GM03348 (cell line): Measurements from ENCODE around the gene MEIS3.

Experiments used
- DNase-seq: peaks from one replicate; pipeline ENCODE4 v3.0.0; 2012; ENCODE audit warnings: low spot score

Gene MEIS3

DNA sequence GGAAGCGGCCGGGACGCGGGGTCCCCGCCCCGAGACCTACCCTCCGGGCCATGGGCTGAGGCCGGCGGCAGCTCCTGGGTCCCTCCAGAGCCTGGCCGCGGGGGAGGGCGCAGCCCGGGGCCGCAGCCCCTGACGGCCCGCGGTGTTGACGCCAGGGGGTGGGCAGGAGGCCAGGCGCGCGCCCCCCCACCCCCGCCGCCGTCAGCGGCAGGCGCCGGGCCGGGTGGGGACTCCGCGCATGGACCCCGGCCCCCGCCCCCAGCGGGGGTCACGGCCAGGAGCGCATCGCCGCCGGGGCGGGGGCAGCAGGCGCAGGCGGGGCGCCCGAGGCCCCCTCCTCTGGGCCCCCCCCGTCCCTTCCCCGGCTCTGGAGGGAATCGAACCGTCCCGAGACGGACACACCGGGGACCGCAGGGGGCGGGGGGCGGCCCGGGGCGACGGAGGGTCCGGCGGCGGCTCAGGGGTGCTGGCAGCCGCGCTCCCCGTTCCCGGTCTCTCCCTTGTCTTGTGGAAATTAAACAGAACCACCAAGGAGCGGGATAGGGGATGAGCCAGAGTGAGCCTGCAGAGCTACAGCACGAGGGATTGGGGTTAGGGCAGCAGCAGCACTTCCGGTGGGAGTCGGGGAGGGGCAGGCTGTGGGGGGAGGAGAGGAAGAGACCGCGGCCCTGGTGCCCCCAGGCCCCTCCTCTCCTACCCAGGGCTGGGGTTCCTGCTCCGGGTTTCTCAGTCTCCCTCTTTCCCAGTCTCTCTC is at the start of gene MEIS3:
Gene MEIS3 (minus strand): TSS at position 498 of the 754 bp plus-strand sequence. CDS start 446 bp downstream, at position 52.
- DNase-seq = peak; percentile 69

DNA sequence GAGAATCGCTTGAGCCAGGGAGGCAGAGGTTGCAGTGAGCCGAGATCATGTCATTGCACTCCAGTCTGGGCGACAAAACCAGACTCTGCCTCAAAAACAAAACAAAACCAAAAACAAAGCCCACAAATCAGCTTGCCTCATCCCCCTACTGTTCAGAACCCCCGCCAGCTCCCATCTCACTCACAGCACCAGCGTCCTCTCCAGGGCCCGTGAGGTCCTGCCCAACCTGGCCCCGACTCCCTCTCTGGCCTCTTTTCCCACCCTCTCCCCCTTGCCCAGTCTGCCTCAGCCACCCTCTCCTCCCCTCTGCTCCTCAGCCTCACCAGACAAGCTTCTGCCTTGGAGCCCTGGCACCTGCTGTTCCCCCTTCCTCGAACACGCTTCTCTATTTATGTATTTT is 48.6 kb upstream of the MEIS3 start:
- no peak for DNase-seq

DNA sequence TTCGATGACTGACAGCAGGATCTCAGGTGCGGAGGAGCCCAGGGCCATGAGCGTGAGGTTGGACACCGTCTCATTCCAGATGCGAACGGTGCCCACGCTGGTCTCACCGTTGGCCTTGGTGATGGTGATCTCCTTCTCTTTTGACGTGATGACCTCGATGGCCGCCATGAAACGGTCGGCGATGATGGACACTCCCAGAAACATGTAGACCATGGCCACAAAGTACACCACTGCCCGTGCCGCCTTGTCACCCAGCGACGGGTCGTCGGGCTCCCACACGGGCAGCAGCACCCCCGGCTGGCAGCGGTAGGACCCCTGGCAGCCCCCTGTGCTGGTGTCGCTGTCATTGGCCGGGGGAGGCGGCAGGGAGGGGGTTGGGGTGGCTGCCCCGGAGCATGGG is 46.6 kb upstream of the MEIS3 start:
- DNase-seq = no peak

DNA sequence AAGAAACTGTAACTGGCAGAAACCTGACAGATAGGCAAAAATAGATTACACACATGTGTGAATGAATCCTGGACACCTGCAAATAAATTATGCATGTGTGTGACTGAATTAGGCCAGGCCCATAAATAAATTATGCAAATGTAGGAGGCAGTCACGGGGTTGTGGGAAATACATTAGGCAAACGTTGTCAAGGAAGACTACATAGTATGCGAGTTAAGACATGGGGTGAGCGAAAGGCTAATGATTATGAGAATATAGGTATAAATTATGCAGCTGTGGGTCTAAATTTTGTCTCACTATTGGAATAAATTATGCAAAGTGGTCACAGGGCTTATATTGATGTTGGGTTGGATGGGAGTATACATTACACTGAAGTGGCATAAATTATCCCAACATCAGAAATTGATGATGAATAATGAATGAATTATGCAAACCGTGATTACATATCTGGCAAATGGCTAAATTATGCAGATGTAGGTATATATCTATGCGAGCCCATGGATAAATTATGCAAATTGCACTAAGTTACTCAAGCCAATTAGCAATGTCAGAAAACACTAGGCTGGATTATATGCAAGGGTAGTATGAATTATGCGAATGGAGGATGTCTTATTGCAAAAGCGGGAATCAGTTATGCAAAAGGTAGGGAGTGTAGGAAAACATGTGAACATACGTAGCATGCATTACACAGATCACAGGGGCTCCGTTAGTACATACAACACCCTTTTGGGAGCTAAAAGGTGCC is 45.5 kb upstream of the MEIS3 start:
- DNase-seq = no peak

DNA sequence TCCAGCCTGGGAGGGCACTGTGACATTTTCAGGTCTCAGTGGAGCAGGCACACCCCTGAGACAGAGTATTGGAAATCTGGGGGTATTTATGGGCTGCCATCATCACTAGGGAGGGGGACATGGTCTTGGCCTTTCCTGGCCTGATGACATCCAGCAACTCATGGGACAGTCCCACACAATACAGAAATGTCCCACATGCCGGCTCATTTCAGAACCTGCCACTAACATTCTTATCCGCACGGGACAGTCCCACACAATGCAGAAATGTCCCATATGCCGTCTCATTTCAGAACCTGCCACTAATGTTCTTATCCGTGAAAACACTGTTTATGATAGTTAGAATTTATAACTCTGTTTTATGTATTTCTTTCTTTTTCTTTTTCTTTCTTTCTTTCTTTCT is 42.5 kb upstream of the MEIS3 start:
- no peak for DNase-seq

DNA sequence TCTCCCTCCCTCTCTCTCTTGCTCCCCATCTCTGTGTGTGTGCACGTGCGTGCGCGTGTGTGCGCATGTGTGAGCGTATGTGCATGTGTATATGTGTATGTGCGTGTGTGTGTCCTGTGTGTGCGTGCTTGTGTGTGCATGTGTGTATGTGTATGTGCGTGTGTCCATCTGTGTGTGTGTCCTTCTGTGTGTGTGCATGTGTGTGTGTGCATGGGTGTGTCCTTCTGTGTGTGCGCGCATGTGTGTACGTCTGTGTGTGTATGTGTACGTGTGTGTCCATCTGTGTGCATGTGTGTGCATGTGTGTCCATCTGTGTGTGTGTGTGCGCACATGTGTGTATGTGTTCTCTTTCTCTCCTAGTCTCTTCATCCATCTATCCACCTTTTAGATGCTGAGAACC is 40.1 kb upstream of the MEIS3 start:
- no peak for DNase-seq

DNA sequence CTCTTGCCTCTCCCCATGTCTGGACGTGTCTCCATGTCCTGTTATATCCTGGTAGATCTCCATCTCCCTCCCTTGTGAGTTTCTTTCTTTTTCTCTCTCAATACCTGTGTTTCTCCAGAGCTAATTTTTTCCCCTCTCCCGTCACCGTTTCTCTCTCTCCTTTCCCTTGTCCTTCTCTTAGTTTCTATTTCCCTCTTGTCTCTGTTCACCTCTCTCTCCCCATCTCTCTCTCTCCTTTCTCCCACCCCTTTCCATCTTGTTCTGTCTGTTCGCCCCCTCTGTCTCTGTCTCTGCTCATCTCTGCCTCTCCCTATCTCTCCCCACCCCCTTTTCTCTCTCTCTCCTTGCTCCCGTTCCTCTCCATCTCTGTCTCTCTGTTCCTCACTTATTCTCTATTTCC is 39.3 kb upstream of the MEIS3 start:
- DNase-seq = no peak

DNA sequence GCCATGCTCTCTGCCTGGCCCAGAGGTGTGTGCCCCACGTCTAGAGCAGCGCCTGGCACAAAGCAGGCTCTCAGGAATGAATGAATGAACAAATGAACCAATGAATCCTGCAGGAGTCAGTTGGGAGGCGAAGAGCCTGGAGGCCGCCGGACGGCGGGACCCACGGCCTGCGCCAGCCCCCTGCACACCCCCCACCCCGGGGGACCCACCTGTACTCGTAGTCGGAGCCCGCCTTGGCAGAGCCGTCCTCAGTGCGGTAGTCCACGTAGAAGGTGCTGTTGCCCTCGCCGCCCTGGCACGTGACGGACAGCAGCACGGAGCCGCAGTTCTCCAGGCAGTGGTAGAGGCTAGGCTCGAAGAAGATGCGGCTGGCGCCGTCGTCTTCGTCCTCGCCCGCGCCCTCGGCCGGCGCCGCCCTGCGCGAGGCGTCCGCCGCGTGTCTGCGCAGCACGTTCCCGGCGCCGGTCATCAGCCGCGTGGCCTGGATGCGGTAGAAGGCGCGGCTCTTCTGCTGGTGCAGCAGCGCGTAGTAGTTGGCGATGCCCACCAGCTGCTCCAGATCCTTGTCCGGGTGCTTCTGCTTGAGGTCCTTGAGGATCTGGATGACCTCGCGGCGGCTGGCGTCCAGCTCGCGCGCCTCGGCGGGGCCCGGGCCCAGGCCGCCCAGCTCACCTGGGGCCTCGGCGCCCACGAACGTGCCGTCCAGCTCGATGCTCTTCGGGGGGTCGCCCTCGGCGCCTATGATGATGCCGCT is 37.6 kb upstream of the MEIS3 start:
- no peak for DNase-seq

DNA sequence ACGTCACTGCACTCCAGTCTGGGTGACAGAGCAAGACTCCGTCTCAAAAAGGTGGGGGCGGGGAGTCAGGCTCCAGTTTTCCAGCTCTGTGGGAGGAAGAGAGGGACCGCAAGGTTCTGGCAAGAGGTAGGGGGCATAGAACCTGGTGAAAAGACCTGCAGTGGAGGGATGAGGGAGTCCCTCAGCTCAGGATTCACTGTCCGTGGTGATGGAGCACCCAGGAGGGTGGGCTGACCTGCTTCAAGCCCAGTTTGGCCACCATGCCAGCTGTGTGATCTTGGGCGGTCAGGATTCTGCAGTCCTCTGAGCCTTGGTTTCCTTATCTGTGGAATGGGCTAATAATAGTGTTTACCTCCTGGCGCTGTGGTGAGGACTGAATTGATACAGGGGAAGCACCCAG is 31.2 kb upstream of the MEIS3 start:
- no peak for DNase-seq

DNA sequence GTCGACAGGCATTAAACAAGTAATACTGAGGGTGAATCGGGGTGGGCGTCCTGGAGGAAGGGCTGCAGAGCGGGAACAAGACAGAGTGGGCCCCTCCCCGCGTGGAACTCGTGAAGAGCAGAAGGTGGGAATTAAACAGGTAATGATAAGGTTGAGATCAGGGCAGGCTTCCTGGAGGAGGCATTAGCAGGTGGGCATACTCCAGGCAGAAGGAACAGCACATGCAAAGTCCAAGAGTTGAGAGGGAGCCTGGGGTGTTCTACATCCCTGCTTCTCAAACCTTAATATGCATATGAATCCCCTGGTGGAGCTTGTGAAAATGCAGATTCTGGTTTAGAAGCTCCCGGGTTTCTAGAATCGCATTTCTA is 29.0 kb upstream of the MEIS3 start:
- DNase-seq = no peak

DNA sequence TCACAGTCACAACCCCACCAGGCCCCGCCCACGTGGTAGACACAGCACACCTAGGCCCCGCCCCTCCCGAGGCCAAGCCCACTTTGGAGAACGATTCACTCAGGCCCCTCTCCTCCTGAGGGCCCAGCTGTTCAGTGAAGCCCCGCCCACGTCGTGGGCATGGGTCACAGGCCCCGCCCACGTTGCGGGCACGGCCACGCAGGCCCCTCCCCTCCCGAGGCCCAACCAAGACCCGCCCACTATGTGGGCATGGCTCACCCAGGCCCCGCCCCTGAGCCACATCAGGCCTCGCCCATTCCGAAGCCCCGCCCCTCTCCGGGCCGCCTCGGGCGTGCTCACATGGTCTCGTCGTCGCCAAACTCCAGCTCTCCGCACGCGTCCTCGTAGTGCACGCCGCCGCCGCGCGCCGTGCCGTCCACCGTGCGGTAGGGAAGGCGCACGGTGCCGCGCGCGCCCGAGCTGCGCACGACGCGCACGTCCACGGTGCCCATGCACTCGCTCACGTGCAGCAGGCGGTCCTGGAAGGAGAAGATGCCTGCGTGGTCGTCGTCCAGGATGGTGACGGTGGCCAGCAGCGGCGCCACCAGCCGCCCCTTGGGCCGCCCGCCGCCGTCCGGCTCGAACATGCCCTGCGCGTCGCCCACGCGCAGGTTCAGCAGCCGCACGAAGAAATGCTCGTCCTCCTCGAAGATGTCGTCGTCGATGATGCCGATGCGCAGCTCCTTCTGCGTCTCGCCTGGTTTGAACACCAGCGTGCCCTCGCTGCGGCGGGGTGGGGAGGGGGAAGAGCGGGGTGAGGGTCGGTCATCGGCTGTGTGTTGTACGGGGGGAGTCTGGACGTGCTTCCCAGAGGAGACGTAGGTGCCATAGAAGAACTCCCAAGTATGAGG is 28.4 kb upstream of the MEIS3 start:
- peak; percentile 70 for DNase-seq

DNA sequence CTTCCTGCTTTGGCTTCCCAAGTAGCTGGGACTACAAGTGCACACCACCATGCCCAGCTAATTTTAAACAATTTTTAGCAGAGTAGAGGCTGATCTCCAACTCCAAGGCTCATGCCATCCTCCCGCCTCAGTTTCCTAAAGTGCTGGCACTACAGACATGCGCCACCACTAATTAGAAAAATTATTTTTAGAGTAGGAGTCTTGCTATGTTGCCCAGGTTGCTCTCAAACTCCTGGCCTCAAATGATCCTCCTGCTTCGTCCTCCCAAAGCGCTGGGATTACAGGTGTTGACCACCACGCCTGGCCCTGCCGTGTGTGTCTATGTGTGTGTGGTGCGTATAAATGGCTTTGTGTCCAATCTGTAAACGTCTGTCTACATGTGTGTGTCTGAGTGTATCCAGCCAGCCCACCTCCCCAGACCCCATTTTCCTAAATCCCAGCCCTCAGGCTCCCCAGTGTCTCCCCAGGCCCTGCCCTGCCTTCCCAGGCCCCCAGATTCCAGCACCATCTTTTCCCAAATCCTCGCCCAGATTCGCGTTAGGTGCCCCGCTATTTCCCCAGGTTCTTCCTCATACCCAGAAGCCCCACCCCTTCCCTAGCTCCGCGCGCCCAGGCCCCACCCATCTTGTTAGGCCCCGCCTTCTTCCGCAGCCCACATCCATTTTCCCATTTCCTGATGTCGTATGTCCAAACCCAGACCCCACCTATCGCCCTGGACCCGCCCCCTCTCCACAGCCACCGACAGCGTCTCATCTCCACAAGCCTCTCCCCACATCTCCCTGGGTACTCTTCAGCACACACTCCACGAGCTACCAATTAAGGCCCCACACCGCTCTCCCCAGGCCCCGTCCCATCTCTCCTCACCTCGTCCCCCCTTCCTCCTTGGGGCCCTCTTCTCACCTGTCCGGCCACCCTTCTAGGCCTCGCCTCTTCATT is 27.5 kb upstream of the MEIS3 start:
- no peak for DNase-seq

DNA sequence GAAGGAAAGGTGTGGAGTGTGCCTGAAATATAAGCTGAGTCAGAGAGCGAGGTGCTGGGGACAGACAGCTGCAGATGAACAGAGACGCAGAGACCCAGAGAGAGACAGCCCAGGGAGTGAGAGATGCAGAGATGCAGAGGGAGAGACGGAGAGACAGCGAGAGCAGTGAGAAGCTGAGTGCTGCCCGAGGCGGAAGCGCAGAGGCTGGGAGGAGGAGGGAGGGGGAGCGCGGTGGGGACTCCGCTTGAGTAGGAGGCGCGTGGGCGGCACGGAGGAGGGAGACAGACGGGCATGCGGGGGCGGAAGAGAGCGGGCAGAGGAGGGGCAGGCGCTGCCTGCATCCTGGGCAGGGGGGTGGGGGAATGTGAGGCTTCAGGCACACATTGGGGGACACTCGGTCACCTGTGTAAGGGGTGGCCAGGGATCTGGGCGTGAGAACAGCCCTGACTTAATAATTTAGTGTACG is 26.6 kb upstream of the MEIS3 start:
- no peak for DNase-seq

DNA sequence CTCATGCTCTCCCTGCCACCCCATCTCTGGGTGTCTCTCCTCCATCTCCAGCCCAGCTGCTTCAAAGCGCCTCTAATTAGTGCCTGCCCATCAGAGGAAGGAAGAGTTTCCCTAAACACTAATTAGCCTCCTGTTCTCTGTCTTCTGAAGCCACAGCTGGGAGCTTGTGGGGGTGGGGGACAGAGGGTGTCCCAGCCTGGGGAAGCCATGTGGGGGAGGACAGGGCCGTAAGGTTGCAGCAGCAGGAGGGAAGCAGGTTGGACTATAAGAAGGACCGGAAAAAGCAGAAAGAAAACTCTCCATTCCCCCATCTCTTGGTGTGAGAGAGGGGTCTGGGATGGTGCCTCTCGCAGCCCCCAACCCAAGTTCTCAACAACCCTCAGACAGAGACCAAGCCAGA is 26.2 kb upstream of the MEIS3 start:
- DNase-seq = no peak

DNA sequence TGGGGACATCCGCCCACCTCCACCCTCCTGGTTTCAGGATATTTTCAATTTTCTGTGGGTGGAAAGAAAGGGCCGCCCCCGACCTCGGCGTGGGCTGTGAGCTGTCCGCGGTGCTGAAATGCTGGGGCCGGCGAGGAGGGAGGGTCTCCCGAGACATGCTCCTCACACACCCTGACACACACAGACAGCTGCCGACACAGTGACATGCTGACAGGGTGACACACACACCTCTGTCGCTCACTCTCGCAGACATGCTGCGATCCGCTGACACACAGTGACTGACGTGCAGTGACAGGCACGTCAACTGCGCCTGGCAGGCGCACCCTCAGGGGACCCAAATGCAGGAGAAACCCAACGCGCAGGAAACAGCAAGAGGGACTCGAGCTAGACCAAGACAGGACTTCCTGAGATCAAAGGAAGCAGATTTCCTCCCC is 25.1 kb upstream of the MEIS3 start:
- DNase-seq = no peak

DNA sequence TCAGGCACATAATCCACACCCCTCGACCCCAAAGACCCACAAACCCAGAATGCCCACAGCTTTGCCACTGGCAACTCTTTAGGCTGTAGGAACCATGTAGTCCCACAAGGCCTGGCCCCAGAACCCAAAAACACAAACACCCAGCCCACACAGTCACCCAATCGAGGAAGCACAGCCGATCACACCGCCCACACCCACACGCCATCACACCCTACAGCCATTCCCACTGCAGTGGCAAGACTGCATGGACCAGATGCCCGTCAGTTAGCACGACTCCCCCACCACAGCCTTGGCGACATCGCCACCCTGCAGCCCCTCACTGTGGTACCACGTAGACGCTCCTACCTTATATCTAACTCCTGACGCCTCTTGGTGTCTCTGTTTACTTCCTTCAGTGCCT is 24.0 kb upstream of the MEIS3 start:
- no peak for DNase-seq

DNA sequence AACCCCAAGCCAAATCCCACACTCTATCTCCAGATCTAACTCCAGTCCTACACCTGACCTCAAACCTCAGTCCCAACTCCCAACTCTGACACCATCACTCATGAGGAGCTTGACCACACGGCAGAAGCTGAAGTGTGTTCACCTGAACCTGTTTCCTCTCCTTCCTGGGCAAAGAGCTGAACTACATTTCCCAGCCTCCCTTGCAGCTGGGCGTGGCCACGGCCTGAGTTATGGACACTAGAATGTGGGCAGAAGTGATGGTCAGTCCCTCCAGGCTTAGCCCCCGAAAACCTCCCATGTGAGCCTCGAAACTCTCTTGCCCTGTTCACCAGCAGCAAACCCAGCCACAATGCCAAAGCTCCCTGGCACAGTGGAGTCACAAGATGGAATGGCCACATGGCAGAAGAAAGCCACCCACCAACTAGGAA is 19.5 kb upstream of the MEIS3 start:
- DNase-seq = no peak

DNA sequence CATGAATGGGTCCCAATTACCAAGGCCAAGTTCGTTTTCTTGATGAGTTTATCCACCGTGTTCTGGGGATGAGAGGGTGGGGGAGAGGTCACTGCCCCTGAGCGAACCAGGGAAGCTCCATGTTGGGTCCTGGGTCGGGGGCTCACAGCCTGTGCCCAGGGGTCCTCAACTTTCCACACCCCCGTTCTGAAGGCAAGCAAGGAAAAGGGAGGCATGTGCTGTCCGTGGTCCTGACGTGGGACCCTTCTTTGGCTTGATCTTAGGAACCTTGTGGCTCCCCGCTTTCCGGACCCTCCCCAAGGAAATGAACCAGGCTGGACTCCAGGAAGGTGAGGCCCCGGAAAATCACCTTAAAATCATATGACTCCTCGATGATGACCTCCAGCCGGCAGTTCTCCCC is 18.2 kb upstream of the MEIS3 start:
- no peak for DNase-seq

DNA sequence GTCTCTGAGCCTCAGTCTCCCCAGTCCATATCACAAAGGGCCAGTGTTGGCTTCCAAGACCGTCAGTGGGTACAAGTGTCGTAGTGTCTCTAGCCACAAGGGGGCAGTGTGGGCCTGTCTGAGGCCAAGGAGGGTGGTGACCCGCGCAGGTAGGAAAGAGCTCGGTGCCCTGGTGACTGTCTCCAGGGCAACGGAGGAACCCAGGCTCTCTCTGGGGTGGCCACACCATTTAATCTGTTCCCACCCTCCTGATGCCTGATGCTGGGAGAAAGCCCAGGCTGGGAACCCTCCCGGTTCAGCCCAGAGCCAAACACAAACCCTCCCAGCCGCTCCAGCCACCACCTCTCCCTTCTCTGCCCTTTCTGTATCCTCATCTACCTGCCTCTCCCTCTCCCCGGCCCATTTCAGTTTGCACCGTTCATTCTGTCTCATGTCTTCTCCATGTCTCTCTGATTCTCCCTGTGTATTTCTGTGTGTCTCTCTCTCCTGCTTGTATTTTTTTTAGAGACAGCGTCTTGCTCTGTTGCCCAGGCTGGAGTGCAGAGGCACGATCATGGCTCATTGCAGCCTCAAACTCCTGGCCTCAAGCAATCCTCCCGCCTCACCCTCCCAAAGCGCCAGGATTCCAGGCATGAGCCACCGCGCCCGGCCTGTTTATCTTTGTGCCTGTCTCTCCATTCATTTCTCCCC is 17.5 kb upstream of the MEIS3 start:
- DNase-seq = peak; percentile 85

DNA sequence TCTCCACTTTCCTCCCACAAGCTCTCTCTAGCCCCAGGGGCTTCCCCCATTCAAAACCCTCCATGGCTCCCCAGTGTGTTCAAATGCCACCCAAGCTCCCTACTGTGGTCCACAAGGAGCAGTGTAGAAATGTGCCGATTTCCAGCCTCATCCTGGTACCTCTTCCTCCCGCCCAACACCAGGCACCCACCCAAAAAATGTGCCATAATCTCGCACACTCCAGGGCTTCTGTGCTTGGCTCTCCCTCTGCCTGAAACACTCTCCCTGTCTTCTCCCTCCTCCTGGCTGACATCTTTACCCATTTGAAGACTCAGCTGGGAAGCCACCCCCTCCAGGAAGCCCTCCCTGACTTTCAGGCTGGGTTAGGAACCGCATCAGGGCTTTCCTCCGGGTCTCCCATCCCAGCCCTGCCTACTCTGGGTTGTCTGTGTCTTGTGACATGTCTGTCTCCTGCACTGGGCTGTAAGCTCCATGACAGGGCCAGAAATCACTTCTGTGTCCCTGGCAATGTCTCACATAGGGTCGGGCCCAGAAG is 16.6 kb upstream of the MEIS3 start:
- DNase-seq = no peak
